ENCODE measurements around the gene CES5A.
"Not testable (repeated sequence)": the region's sequence is repeated elsewhere in the genome, so short reads cannot be mapped to it uniquely, and the experiment has no call there.

Gene CES5A

DNA sequence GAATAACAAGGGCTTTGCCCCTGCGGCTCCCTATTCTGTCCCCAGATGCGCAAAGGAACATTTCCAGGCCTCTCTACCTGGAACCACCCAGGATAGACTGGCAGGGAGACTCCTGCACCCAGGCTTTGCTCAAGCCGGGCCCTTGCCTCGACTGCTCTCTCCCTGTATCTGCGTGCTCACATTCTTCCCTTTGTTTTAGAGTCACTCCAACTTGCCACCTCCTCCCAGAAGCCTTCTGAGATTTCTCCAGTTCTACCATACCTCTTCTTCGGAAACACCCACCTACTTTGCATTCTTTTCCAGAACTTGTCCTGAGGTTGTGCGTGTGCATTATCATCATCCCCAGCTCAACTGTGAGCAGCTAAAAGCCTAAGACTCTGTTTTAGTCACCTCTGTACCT is 3.0 kb downstream of the CES5A start:
- DNase-seq = no peak

GRCh38 chr16:55871411-55872038 is 3.6 kb downstream of the CES5A start:
- no peak for DNase-seq

DNA sequence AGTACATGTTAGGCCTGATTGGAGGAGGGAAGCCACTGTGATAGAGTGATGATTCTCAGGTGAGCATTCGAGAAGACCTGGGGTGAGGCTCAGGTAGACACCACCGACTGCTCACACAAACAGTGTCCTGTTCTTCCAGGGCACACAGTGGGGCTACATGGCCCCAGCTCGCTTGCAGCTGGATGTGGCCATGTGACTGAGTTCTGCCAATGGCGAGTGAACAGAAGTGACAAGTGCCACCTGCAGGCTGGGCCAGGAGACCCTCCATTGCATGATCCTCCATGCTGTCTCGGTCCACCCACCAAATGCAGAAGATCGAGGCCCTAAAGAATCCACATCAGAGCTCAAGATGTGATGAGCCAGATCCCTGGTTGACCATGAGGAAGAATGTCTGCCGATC is 6.2 kb downstream of the CES5A start:
- DNase-seq = no peak

DNA sequence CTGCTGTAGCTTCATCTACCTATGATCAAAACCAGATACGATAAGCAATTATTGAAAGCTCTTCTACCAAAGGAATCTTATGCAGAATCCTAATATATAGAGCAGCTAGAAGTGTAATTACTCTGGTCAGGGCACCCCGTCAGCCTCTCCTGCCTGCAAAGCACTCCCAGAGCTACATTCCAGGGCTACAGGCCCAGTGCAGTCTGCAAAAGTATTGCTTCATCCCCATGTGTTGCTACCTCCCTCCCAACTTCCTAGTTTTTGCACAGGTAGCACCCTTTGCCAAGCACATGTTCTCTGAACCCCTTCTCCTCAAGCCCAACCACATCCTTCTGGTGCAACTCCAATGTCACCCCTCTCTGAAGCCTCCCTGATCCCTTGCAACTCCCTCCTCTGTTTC is 7.0 kb downstream of the CES5A start:
- DNase-seq = no peak

DNA sequence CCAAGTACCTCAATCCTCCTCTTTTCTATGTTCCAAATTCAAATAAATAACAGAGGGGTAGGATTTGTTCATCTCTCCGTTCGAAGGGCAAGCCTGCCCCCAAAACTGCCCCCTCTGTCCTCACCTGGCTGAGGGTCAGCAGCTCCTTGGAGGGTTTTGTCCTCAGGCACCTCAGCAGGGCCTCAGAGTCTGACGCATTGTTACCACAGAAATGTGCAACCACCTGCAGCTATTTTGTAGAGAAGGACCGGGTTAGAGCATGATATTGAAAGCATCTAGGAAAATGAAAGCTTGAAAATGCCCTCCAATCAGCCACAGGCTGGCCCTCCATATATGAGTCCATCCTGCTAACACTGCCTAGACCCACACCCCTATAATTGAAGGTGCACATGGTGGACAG is 13.9 kb downstream of the CES5A start:
- no peak for DNase-seq

DNA sequence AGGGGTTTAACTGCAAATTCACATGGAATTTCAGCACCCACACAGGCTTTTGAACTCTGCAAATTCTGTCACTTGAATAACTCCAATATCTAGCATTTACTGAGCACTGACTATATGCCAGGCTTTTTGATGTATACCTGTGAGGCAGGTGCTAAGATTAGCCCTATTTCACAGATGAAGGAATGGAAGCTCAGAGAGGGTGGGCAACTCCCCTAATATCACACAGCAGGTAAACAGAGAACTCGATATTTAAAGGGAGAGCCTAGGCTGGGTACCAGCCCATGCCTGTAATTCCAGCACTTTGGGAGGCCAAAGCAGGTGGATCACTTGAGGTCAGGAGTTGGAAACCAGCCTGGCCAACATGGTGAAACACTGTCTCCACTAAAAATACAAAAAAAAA is 17.5 kb downstream of the CES5A start:
- not testable (repeated sequence) for DNase-seq

- no peak for DNase-seq
Measured at GRCh38 chr16:55856950-55857349, 18.2 kb downstream of the CES5A start.

GRCh38 chr16:55853114-55853513 is 22.1 kb downstream of the CES5A start:
- DNase-seq = no peak

- no peak for DNase-seq
Measured at GRCh38 chr16:55849536-55849935, 25.6 kb downstream of the CES5A start.

- no peak for DNase-seq
Measured at GRCh38 chr16:55846598-55847346, 28.4 kb downstream of the CES5A start.

DNA sequence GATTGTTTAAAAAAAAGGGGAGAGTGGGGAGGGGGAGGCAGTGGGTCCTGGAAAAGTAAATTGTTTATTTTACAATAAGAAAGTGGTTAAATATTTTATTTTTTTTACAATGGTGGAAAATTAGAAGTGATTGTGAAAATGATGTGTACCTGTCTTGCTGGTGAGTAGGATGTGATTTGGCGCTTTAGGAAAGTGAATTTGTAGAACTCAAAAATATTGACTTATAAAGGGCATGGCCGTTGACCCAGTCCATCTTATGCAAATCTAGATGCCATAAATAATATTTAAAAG is 32.1 kb downstream of the CES5A start:
- no peak for DNase-seq

GRCh38 chr16:55842369-55843104 is 32.6 kb downstream of the CES5A start:
- peak; percentile 8 for DNase-seq

DNA sequence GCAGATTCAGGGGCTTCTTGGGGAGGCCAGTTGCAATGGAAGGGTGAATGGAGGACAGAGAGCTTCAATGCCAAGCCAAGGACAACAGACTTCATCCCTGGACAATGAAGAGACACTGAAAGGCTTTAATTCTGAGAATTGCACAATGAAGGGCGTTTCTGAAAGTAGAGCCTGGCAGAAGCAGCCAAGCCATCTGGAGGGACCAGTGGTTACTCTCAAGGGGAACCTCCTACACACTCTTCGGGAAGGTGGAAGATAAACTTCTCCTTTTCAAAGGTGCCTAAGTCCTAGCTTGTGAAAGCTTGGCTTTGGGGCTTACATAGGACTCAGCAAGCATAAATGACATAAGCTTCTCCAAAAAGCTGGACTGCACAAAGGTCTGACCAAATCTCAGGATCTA is 36.1 kb downstream of the CES5A start:
- no peak for DNase-seq

DNA sequence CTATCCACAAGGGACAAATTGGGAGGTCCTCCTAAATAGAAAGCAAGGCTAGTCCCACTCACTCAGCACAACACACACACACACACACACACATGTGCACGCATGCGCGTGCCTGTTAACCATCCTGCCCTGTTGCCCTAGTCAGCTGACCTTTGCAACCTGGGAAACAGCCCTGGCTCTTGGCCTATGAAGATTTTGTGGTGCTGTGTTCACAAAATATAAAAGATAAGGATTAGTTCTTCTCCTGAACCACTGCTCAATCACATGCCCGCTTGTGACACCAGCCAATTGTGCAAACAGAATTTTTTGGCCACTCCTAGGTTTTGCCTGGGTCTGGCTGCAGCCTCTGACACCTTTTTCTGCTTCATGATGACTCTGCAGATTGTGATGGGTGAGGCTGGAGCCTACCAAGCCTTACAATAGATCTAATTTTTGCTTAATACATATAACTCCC is 39.0 kb downstream of the CES5A start:
- DNase-seq = no peak

DNA sequence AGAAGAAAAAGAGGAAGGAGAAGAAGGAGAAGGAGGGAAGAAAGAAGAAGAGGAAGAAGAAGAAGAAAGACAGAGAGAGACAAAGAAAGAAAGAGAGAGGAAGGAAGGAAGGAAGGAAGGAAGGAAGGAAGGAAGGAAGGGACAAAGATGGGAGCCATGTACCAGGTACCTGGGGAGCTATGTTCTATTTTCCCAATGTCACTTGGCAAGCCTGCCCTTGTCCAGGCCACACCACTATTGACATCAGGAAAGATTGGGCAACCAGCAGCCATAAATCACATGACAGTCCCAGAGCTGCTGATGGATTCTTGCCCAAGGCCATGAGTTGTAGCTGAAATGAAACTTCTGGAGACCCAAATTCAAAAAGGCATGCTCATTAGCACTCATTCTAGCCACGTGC is 39.6 kb downstream of the CES5A start:
- no peak for DNase-seq

DNA sequence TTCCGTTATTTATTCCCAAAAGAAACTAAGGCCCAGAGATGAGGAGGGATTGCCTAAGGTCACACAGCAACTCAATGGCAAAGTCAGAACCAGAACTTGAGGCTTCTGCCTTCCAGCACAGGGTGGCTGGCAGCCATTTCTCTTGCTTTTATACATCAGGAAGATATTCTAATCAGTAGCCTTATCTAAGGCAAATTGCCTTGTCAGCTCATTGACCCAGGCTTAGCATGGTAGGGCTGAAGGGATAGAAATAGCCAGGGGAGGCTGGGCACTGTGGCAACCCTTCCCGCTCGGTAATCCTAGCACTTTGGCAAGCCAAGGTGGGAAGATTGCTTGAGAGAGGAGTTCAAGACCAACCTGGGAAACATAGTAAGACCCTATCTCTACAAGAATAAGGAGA is 40.0 kb downstream of the CES5A start:
- not testable (repeated sequence) for DNase-seq

DNA sequence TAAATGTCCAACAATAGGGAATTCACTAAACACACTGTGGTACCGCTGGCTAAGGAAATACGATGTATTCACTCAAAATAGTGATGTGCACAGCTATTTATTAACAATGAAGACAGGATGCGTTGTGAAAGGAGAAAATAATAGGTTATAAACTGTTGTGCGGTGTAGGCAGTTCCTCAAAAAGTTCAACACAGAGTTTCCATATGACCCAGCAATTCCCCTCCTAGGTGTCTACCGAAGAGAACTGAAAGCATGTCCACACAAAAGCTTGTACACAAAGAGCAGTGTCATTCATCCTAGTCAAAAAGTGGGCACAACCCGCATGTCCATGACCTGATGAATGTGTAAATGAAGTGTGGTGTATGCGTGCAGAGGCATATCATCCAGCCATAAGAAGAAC is 41.1 kb downstream of the CES5A start:
- no peak for DNase-seq

- no peak for DNase-seq
Measured at GRCh38 chr16:55832773-55833691, 42.1 kb downstream of the CES5A start, which contains the start of gene CES1. Gene CES1 (minus strand): TSS chr16:55833096. CDS start chr16:55833055, 41 bp downstream.

GRCh38 chr16:55832425-55832772 is 42.8 kb downstream of the CES5A start:
- no peak for DNase-seq

- no peak for DNase-seq
Measured at GRCh38 chr16:55830658-55831294, 44.4 kb downstream of the CES5A start.

DNA sequence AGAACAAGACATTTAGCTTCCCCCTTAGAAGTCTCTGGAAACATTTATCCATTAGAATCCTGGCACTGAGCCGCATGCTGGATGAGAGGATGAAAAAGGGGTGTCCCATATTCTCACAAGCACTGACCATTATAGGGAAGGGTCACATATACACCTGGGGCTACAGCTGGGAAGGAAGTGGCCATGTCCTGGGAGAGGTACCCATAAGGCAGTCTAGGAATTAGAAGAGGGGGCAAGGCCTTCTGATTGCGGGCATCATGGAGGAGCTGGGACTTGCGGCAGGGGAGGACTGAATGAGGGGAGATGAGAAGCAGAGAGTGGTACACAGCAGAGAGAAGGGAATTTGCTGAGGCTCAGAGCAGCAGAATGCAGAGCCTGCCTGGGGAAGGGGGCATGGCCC is 45.9 kb downstream of the CES5A start:
- not testable (repeated sequence) for DNase-seq

- DNase-seq = no peak
Measured at GRCh38 chr16:55828680-55829079, 46.5 kb downstream of the CES5A start.
